H9 (cell line): ENCODE data around the gene RAB3GAP2. TPM values are rescaled to one million over a fixed set of nuclear protein-coding genes. Genes with fewer than 3 reads are reported as not detected.

Source experiments
- DNase-seq: peaks from one replicate; pipeline ENCODE4 v3.0.0-alpha.2; 2017
- H2AFZ ChIP-seq: one replicate; pipeline ENCODE4 v1.6.1; 2013; ENCODE audit warnings: mild to moderate bottlenecking, low read length, control low read depth, moderate library complexity
- H2AK5ac ChIP-seq: 2 replicates; pipeline ENCODE4 v1.6.1; 2013; ENCODE audit warnings: low read length, control low read depth, mixed read lengths; ENCODE audit not compliant: insufficient read length
- H2BK120ac ChIP-seq: one replicate; pipeline ENCODE4 v1.6.1; 2013; ENCODE audit warnings: low read depth, mild to moderate bottlenecking, low read length, control low read depth, inconsistent platforms; ENCODE audit not compliant: poor library complexity, severe bottlenecking
- H2BK12ac ChIP-seq: 2 replicates; pipeline ENCODE4 v1.6.1; 2013; ENCODE audit warnings: low read length, control low read depth, mixed read lengths, low read depth; ENCODE audit not compliant: insufficient read length
- H2BK15ac ChIP-seq: 2 replicates; pipeline ENCODE4 v1.6.1; 2013; ENCODE audit warnings: low read depth, low read length, control low read depth
- H2BK20ac ChIP-seq: one replicate; pipeline ENCODE4 v1.6.1; 2013; ENCODE audit warnings: low read depth, mild to moderate bottlenecking, low read length, control low read depth, inconsistent platforms; ENCODE audit not compliant: poor library complexity, severe bottlenecking
- H2BK5ac ChIP-seq: 2 replicates; pipeline ENCODE4 v1.6.1; 2013; ENCODE audit warnings: low read length, control low read depth, mixed read lengths; ENCODE audit not compliant: insufficient read length
- H3K14ac ChIP-seq: 2 replicates; pipeline ENCODE4 v1.6.1; 2013; ENCODE audit warnings: low read length, control low read depth; ENCODE audit not compliant: insufficient read depth
- H3K18ac ChIP-seq: 2 replicates; pipeline ENCODE4 v1.6.1; 2013; ENCODE audit warnings: low read depth, mild to moderate bottlenecking, mixed read lengths, low read length, control low read depth; ENCODE audit not compliant: insufficient read length
- H3K23ac ChIP-seq: 2 replicates; pipeline ENCODE4 v1.6.1; 2013; ENCODE audit warnings: low read length, control low read depth, mixed read lengths, low read depth; ENCODE audit not compliant: insufficient read length
- H3K23me2 ChIP-seq: 2 replicates; pipeline ENCODE4 v1.6.1; 2013; ENCODE audit warnings: low read depth, mild to moderate bottlenecking, mixed read lengths, low read length, control low read depth; ENCODE audit not compliant: insufficient read length, poor library complexity, severe bottlenecking
- H3K27ac ChIP-seq: 2 replicates; pipeline ENCODE4 v1.5.1; 2013; ENCODE audit warnings: low read length, control low read depth, mixed read lengths, low read depth; ENCODE audit not compliant: insufficient read length
- H3K27me3 ChIP-seq: 2 replicates; pipeline ENCODE4 v1.6.1; 2013; ENCODE audit warnings: low read length, control low read depth, inconsistent platforms; ENCODE audit not compliant: insufficient read depth
- H3K4ac ChIP-seq: 2 replicates; pipeline ENCODE4 v1.6.1; 2013; ENCODE audit warnings: low read depth, mild to moderate bottlenecking, control low read depth, inconsistent platforms, low read length, moderate library complexity
- H3K4me1 ChIP-seq: 2 replicates; pipeline ENCODE4 v1.6.1; 2013; ENCODE audit warnings: low read length, control low read depth, inconsistent platforms; ENCODE audit not compliant: insufficient read depth
- H3K4me2 ChIP-seq: 2 replicates; pipeline ENCODE4 v1.6.1; 2013; ENCODE audit warnings: low read length, control low read depth, mixed read lengths; ENCODE audit not compliant: insufficient read length, insufficient read depth
- H3K56ac ChIP-seq: 2 replicates; pipeline ENCODE4 v1.6.1; 2013; ENCODE audit warnings: low read depth, mild to moderate bottlenecking, mixed read lengths, low read length, control low read depth; ENCODE audit not compliant: insufficient read length
- H3K79me1 ChIP-seq: 2 replicates; pipeline ENCODE4 v1.6.1; 2013; ENCODE audit warnings: low read depth, mild to moderate bottlenecking, moderate library complexity, low read length, control low read depth, inconsistent platforms; ENCODE audit not compliant: insufficient read depth, poor library complexity, severe bottlenecking
- H3K79me2 ChIP-seq: 2 replicates; pipeline ENCODE4 v1.6.1; 2013; ENCODE audit warnings: low read length, control low read depth, inconsistent platforms; ENCODE audit not compliant: insufficient read depth
- H3K9ac ChIP-seq: 2 replicates; pipeline ENCODE4 v1.6.1; 2013; ENCODE audit warnings: low read length, control low read depth, mixed read lengths; ENCODE audit not compliant: insufficient read length; ENCODE audit errors: extremely low read depth
- H3K9me3 ChIP-seq: one replicate; pipeline ENCODE4 v1.6.1; 2013; ENCODE audit warnings: low read depth, low read length, inconsistent platforms; ENCODE audit not compliant: control insufficient read depth
- H3T11ph ChIP-seq: one replicate; pipeline ENCODE4 v1.6.1; 2013; ENCODE audit warnings: mild to moderate bottlenecking, low read length, control low read depth, inconsistent platforms
- H4K20me1 ChIP-seq: one replicate; pipeline ENCODE4 v1.6.1; 2013; ENCODE audit not compliant: control insufficient read depth, insufficient read length, insufficient read depth
- H4K5ac ChIP-seq: 2 replicates; pipeline ENCODE4 v1.6.1; 2013; ENCODE audit warnings: low read depth, mild to moderate bottlenecking, mixed read lengths, low read length, control low read depth; ENCODE audit not compliant: insufficient read length
- H4K8ac ChIP-seq: replicated peaks from 2 replicates; pipeline ENCODE4 v1.6.1; 2013; ENCODE audit warnings: low read length, control low read depth, mixed read lengths, low read depth; ENCODE audit not compliant: insufficient read length
- H4K91ac ChIP-seq: 2 replicates; pipeline ENCODE4 v1.6.1; 2013; ENCODE audit warnings: low read depth, mild to moderate bottlenecking, moderate library complexity, mixed read lengths, low read length, control low read depth; ENCODE audit not compliant: insufficient read length
- H3K27ac Mint-ChIP-seq, 3 experiments: 2 replicates in 2 of 3; 3 replicates in 1 of 3; pipeline ENCODE4 v1.8.0; 2020 to 2021; ENCODE audit warnings: mixed read lengths in 3 of 3, mild to moderate bottlenecking in 1 of 3, moderate library complexity in 1 of 3
- H3K27me3 Mint-ChIP-seq: 2 replicates; pipeline ENCODE4 v1.8.0; 2021; ENCODE audit warnings: low read depth, mild to moderate bottlenecking, moderate library complexity, mixed read lengths
- H3K36me3 Mint-ChIP-seq, 3 experiments: 2 replicates in 2 of 3; 3 replicates in 1 of 3; pipeline ENCODE4 v1.8.0; 2020 to 2021; ENCODE audit warnings: low read depth in 3 of 3, mixed read lengths in 3 of 3; ENCODE audit not compliant: insufficient read depth in 1 of 3
- H3K4me1 Mint-ChIP-seq, 2 experiments: 2 replicates each; pipeline ENCODE4 v1.8.0; 2020; ENCODE audit warnings: mixed read lengths in 2 of 2
- H3K4me3 Mint-ChIP-seq, 2 experiments: 2 replicates in 1 of 2; 3 replicates in 1 of 2; pipeline ENCODE4 v1.8.0; 2020 to 2021; ENCODE audit warnings: mild to moderate bottlenecking in 2 of 2, mixed read lengths in 2 of 2, moderate library complexity in 1 of 2
- H3K9me3 Mint-ChIP-seq, 2 experiments: 2 replicates in 1 of 2; 3 replicates in 1 of 2; pipeline ENCODE4 v1.8.0; 2020; ENCODE audit warnings: mild to moderate bottlenecking in 2 of 2, mixed read lengths in 2 of 2, moderate library complexity in 1 of 2
- CTCF ChIP-seq: fragments of 200-600 bp; sonication (generic); conservative IDR thresholded peaks from 3 replicates; pipeline ENCODE4 v1.8.0; 2021; ENCODE audit warnings: antibody characterized with exemption, mild to moderate bottlenecking
- WGBS: extraction: QIAGEN DNeasy Blood & Tissue Kit; methylation state at CpG from one replicate; pipeline ENCODE4 v1.1.7; 2013; ENCODE audit warnings: missing lambda C conversion rate, low lambda C conversion rate, mixed read lengths; ENCODE audit not compliant: insufficient read length; ENCODE audit errors: extremely low coverage; 5-methylcytosine and 5-hydroxymethylcytosine counted together
- total RNA-seq: library from RNA; stranded (reverse); gene quantifications from 2 replicates; pipeline ENCODE4 v1.2.1, GENCODE V29; 2021

The RAB3GAP2 gene
- total RNA-seq, 1 experiment from 2014 or later: 48.3 TPM

- Histone ChIP-seq H4K91ac (no peak overlapping the region), H4K20me1 (no peaks in the 10 kb centered on the region), H3K27ac (no peak overlapping the region), H3K23me2 (no peaks in the 10 kb centered on the region), H3K14ac (no peak overlapping the region), H3K79me1 (no peaks in the 10 kb centered on the region), H3K4ac (no peak overlapping the region), H2BK5ac (no peak overlapping the region), H3K18ac (no peak overlapping the region), H3K27me3 (no peaks in the 10 kb centered on the region), H2BK12ac (no peak overlapping the region), H3K4me1 (no peaks in the 10 kb centered on the region), H2AFZ (no peak overlapping the region), H3K79me2 (no peaks in the 10 kb centered on the region), H3K9me3 (no peaks in the 10 kb centered on the region), H3T11ph (no peak overlapping the region), H3K9ac (no peak overlapping the region), H2BK15ac (no peak overlapping the region), H3K23ac (no peak overlapping the region), H2BK120ac (no peak overlapping the region), H3K4me2 (no peak overlapping the region), H2AK5ac (no peak overlapping the region), H3K56ac (no peak overlapping the region), H4K5ac (no peak overlapping the region), H2BK20ac (no peak overlapping the region), H4K8ac (no peak overlapping the region)
- Mint-ChIP-seq H3K4me1 (no peaks in the 10 kb centered on the region), H3K27ac (no peak overlapping the region), H3K36me3 (peaks cover 14 to 49% (median 46%) of the 10 kb centered on the region in 3 experiments; a peak in 6 of 7 replicates), H3K4me3 (no peak overlapping the region), H3K9me3 (no peaks in the 10 kb centered on the region), H3K27me3 (no peaks in the 10 kb centered on the region)
- DNase-seq: no peak
- no peak for TF ChIP-seq CTCF
- WGBS: no CpG with 5 or more reads among the region's 1 CpG
Measured at GRCh38 chr1:220184506-220184905, 87.7 kb downstream of the RAB3GAP2 start.
